Activated CD4-positive, alpha-beta T cell treated with anti-CD3 and anti-CD28 coated beads for 1 hour (primary cell): ENCODE data around the gene DISC1.
"Not testable (repeated sequence)": the region's sequence is repeated elsewhere in the genome, so short reads cannot be mapped to it uniquely, and the experiment has no call there.

Experiments
- DNase-seq: peaks from one replicate; pipeline ENCODE4 v3.0.0-alpha.2; 2020

The DISC1 gene

DNA sequence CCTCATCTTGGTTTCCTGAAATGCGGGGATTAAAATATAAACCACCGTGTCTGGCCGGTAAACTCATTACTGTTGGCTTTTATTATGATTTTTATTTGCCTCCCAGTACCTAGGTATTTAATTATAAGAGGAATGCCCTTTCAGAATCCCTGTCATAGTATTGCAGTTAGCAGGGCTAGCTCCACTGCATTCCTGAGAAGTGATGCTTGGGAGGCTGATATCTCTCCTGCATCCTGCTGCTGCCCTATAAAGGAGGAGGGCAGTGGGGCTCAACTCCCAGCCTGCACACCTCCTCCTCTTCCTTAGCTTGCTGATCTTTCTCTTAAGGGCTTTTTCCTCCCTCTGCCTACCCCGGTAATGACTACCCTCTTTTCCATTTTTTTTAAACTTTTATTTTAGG is 19.9 kb upstream of the DISC1 start:
- DNase-seq: no peak

DNA sequence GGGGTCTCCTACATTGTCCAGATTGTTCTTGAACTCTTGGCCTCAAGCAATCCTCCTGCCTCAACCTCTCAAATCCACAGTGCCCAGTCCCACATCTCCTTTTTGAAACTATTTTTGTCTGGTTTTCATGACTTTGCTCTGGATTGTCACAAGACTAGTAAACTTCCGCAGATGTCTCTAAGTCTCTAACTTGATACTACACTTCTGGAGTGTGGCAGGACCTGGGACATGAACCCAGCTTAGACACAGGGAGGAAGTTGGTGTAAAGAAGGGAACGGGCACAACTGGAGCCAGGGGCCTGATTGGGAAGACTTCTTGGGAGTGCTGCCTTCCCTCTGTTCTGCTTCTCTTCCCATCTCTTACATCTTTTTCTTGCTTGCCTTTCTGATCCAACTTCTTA is 16.2 kb upstream of the DISC1 start:
- DNase-seq: no peak

DNA sequence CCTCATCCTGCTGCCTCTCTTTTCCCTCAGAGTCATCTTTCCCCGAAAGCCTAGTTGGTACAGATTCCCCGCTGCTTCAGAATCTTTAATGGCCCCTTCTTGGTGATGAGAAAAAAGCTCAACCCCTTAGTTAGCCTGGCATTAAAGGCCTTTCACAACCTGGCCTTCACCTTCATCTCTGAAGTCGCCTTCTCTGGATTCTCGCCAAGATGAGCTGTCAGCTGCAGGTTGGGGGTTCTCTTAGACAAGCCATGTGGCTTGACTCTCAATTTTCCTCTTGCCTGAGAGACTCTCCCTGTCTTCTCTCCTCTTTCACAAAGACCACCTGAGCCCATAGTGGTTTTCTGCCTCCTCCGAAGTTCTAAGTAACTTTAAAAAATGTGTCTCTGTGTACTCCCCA is 15.5 kb upstream of the DISC1 start:
- no peak for DNase-seq

DNA sequence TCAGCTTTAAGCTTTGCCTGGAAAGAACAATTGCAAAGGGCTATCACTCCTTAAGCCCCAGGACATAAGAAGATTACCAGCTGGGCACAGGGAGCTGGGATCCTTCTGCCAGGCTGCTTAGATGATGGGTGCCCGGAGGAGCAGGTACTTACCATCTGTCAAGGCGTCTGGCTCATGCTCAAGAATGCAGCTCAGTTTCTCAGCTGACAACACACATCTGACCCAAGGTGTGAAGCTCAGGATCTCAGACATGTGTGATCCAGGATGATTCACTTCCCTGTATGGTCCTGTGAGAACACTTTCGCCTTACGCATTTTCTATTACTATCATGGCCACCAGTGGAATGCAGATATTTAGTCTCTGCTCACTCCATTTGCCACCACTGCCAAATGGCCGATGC is 14.7 kb upstream of the DISC1 start:
- no peak for DNase-seq

- no peak for DNase-seq
Measured at GRCh38 chr1:231612393-231613089, 14.0 kb upstream of the DISC1 start.

GRCh38 chr1:231613419-231614349 is 12.9 kb upstream of the DISC1 start:
- no peak for DNase-seq

- no peak for DNase-seq
Measured at GRCh38 chr1:231616667-231617066, 9.9 kb upstream of the DISC1 start.

- DNase-seq: no peak
Measured at GRCh38 chr1:231618609-231619256, 7.9 kb upstream of the DISC1 start.

- DNase-seq: no peak
Measured at GRCh38 chr1:231619257-231619634, 7.3 kb upstream of the DISC1 start.

GRCh38 chr1:231625042-231625441 is 1.5 kb upstream of the DISC1 start:
- DNase-seq: not testable (repeated sequence)

GRCh38 chr1:231625975-231626534 is 535 bp upstream of the DISC1 start:
- DNase-seq: no peak

DNA sequence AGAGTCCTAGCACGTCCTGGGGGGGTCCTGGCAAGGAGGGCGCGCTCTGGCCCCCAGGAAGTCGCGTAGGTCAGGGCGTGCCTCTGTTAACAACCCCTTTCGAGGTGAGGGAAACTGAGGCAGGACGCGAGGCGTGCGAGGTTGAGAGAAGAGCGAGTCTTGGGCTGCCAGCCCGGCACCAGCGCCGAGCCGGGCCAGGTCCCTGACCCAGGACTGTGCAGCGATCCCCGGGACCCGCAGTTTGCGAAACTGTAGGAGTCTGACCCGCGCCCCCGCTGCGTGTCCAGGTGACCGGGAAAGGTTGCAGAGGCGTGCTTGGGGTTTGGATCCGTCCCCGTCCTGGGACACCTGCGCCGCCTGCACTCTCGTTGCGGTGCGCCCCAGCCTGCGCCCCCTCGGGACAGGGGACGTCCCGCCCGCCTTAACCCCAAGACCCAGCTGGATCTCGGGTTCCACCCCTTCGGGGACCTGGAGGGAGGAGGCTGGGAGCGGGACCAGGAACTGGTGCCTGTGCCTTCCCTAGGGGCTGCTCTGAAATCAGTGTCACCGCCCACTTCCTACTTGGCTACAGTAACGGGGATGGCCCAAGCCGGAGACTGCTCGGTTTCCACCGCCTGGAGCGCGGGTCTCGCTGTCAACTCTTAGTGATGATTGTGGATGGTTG is 493 bp downstream of the DISC1 start:
- peak; percentile 25 for DNase-seq

- DNase-seq: peak; percentile 39
Measured at GRCh38 chr1:231628207-231628876, 1.8 kb downstream of the DISC1 start.

DNA sequence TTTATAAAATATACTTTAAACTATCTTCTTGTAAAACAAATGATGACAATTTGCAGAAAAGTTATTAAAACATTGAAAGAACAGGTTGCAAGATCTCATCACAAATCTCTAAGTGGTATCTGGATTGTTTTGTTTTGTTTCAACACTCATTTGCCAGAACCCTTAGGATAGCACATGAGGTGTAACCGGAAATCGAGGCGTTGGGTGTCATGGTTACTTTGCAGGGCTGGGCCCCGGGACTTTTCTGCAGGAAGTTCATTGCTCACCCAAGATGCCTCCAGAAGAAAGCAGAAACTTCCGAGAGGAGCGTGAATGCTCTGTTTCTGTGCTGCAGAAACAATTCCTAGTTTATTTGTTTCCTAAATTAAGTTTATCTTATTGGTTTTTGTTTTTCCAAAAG is 2.5 kb downstream of the DISC1 start:
- DNase-seq: no peak

DNA sequence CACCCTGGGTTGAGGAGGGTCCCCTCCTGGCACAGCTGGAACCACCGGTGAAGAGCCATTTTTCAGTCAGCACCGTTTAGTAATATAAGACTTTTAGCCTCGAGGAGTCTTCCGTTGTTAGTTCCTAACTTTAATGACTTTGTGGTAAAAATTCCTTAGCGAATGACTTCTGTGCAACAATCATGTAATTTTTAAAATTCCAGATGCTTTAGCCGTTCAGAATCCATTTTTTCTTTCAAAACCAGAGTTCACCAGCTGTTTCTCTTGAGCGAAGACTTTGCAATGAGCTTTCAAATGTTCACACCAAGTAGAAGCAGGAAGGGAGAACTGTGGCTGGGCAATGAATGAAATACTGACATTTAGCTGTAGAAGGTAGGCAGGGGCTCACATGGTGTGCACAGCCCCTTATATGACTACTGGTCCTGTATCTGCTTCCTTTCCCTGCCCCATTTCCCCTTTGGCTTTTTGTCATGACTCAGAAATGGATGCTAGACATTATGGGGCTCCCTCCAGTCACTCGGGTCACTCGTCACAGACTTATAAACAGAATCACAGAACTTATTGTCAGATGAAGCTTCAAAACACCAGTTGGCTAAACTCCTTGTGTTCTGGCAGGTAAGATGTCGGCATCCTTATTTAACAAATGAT is 4.1 kb downstream of the DISC1 start:
- no peak for DNase-seq

DNA sequence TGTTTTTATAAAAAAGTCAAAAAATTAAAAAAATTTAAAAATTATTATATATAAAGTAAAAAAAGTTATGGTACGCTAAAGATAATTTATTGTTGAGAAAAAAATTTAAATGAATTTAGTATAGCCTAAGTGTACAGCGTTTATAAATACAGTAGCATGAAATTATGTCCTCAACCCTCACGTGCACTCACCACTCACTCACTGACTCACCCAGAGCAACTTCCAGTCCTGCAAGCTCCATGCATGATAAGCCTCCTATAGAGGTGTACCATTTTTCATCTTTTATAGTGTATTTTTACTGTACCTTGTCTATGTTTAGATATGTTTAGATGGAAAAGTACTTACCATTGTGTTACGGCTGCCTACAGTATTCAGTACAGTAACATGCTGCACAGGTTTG is 5.1 kb downstream of the DISC1 start:
- no peak for DNase-seq

DNA sequence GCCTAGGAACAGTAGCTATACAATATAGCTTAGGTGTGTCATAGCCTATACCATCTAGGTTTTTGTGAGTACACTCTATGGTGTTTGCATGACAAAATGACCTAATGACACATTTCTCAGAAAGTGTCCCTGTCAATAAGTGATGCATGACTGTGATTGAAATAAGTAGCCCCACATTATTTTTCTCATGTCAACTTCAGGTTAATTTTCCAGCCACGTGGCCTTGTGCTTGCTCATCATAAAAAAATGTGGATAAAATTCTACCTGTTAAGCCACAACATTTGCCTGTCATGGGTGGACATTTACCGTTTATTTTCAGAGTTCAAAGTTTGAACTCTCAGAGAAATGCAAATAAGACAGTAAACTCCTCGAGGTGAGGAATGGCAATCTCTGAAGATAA is 5.5 kb downstream of the DISC1 start:
- DNase-seq: no peak

DNA sequence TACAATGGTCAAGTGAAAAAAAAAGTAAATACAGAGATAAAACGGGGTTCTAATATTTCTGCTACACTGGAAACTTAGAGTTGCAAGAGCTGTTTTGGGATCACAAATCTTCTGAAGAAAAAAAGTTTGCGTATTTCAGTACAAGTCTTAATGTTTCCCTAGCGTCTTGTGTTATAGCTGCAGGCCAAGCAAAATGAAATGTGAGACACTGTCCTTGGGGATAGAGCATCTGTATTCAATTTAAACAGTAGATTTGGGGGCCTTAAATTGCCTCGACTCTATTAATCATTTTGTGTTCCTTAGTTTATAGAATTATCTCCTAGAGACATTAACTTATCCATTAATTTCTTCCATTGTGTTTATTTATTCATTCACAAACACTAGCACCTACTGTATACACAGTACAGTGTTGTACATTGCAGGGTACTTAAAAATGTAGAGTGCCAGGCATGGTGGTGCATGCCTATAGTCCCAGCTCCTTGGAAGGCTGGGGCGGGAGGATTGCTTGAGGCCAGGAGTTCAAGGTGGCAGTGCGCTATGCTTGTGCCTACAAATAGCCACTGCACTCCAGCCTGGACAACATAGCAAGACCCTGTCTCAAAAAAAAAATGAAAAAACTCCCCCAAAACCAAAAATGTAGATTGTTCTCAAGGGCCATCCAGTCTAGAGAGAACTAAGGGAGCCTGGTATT is 7.9 kb downstream of the DISC1 start:
- no peak for DNase-seq

DNA sequence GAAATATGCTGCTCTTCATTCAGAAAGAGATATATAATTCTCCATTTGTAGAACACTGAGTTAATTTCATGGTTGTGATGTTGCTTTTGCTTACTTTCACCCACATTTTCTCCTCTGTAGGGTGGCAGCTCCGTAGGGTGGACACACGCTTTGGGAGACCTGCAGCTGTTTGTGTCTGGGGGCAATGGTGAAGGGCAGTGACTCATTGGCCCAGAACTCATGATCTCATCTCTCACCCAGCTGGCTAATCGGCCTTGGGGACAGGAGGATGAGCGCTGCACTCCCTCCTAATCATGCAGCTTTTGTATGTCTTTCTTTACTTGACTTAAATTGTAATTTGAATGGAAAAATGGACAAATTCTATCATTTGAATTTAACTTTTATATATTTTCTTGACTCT is 9.6 kb downstream of the DISC1 start:
- no peak for DNase-seq

- DNase-seq: not testable (repeated sequence)
Measured at GRCh38 chr1:231636922-231637321, 10.3 kb downstream of the DISC1 start.

GRCh38 chr1:231638647-231639046 is 12.1 kb downstream of the DISC1 start:
- no peak for DNase-seq
